Left kidney (tissue), 8 donors: ENCODE measurements around the gene MRPS12. TPM values are rescaled to one million over a fixed set of nuclear protein-coding genes. Genes with fewer than 3 reads are reported as not detected.
A peak's percentile ranks its signal among the peaks of the same experiment; 100 is the strongest.
"Not testable (repeated sequence)": the region's sequence is repeated elsewhere in the genome, so short reads cannot be mapped to it uniquely, and the experiment has no call there.

Source experiments
- DNase-seq: peaks from one replicate; pipeline ENCODE4 v3.0.0-alpha.2; 2013
- long read RNA-seq, 8 donors: transcript quantifications; one replicate each; lab custom pipeline, GENCODE V29; 2026
- polyA plus RNA-seq: library from polyadenylated mRNA; unstranded; fragments of 120-200 nt; gene quantifications from one replicate; pipeline ENCODE4 v1.2.1, GENCODE V29; 2013; ENCODE audit not compliant: insufficient read length

MRPS12 gene
- 16.2 TPM for polyA plus RNA-seq
- long read RNA-seq, donor 1, transcript MRPS12-203 (2 exons, 1,220 nt): minor isoform, 5 of 54 reads
- long read RNA-seq, donor 1, transcript MRPS12-201 (3 exons, 1,207 nt): major isoform, 17 of 54 reads
- long read RNA-seq, donor 1, transcript MRPS12-202 (3 exons, 929 nt): minor isoform, 11 of 54 reads
- long read RNA-seq, donor 1, partial matches to known transcripts: 21 of 54 reads
- long read RNA-seq, donor 1, other reads (novel, unspliced or antisense): 0 of 54 reads
- long read RNA-seq, donor 2, transcript MRPS12-201 (3 exons, 1,207 nt): major isoform, 21 of 33 reads
- long read RNA-seq, donor 2, transcript MRPS12-203 (2 exons, 1,220 nt): minor isoform, 5 of 33 reads
- long read RNA-seq, donor 2, transcript MRPS12-202 (3 exons, 929 nt): minor isoform, 7 of 33 reads
- long read RNA-seq, donor 2, partial matches to known transcripts: 0 of 33 reads
- long read RNA-seq, donor 2, other reads (novel, unspliced or antisense): 0 of 33 reads
- long read RNA-seq, donor 3, transcript MRPS12-201 (3 exons, 1,207 nt): major isoform, 9 of 49 reads
- long read RNA-seq, donor 3, partial matches to known transcripts: 29 of 49 reads
- long read RNA-seq, donor 3, other reads (novel, unspliced or antisense): 5 of 49 reads
- long read RNA-seq, donor 4, transcript MRPS12-201 (3 exons, 1,207 nt): major isoform, 5 of 7 reads
- long read RNA-seq, donor 4, partial matches to known transcripts: 0 of 7 reads
- long read RNA-seq, donor 4, other reads (novel, unspliced or antisense): 0 of 7 reads
- long read RNA-seq, donor 5, transcript MRPS12-202 (3 exons, 929 nt): minor isoform, 12 of 80 reads
- long read RNA-seq, donor 5, transcript MRPS12-201 (3 exons, 1,207 nt): major isoform, 19 of 80 reads
- long read RNA-seq, donor 5, partial matches to known transcripts: 45 of 80 reads
- long read RNA-seq, donor 5, other reads (novel, unspliced or antisense): 0 of 80 reads
- long read RNA-seq, donor 6, transcript MRPS12-202 (3 exons, 929 nt): minor isoform, 8 of 58 reads
- long read RNA-seq, donor 6, transcript MRPS12-203 (2 exons, 1,220 nt): minor isoform, 6 of 58 reads
- long read RNA-seq, donor 6, transcript MRPS12-201 (3 exons, 1,207 nt): major isoform, 19 of 58 reads
- long read RNA-seq, donor 6, partial matches to known transcripts: 25 of 58 reads
- long read RNA-seq, donor 6, other reads (novel, unspliced or antisense): 0 of 58 reads
- long read RNA-seq, donor 7, transcript MRPS12-201 (3 exons, 1,207 nt): major isoform, 26 of 50 reads
- long read RNA-seq, donor 7, transcript MRPS12-203 (2 exons, 1,220 nt): minor isoform, 6 of 50 reads
- long read RNA-seq, donor 7, transcript MRPS12-202 (3 exons, 929 nt): minor isoform, 9 of 50 reads
- long read RNA-seq, donor 7, partial matches to known transcripts: 9 of 50 reads
- long read RNA-seq, donor 7, other reads (novel, unspliced or antisense): 0 of 50 reads
- long read RNA-seq, donor 8, partial matches to known transcripts: 5 of 12 reads
- long read RNA-seq, donor 8, other reads (novel, unspliced or antisense): 0 of 12 reads

DNA sequence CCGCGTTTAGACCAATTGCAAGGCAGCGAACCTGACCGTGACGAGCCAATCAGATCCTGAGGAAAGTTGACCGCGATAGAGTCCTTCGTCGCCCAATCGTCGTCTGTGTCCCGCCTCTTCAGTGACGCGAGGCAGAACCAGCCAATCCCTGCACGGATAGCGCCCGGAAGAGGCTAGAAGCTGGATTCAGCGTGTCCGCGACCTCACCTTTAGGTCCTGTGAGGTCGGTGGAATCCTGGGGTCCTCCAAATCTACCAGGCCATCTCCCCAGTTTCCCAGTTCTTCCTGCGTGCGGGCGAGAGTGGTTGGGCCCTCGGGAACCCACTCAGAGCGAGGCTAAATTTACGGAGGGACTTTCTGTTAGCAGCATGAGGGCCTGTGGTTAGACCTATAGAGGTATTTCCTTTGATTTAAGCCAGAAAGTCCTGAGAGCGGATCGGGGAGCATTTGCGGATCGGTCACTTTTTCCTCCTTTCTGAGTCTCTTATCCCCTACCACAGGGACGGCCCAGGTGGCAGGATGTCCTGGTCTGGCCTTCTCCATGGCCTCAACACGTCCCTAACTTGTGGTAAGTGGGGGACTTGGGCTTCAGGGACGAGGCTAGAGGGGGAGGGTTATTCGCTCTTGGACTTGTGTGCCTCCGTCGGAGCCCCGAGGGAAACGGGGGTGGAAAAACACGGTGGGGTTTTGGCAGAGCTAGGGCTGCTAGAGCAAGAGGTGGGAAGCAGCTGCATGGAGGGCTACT, at the start of gene MRPS12:
MRPS12 (plus strand) TSS at position 169 of the 745 bp plus-strand sequence; CDS start at position 520, 351 bp downstream.
- peak; percentile 99 for DNase-seq

- no peak for DNase-seq
Measured at GRCh38 chr19:38883286-38883685, 47.5 kb upstream of the MRPS12 start.

DNA sequence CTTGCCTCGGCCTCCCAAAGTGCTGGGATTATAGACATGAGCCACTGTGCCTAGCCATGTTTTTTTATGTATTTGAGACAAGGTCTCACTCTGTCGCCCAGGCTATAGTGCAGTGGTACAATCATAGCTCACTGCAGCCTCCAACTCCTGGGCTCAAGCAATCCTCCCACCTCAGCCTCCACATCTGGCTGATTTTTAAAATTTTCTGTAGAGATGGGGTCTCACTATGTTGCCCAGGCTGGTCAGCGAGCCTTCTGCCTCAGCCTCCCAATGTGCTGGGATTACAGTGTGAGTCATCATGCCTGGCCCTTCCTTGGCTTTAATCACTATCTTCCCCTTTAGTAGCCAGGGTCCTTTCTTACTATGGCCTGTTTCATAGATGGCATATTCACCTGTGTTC, 46.1 kb upstream of the MRPS12 start:
- DNase-seq: not testable (repeated sequence)

DNA sequence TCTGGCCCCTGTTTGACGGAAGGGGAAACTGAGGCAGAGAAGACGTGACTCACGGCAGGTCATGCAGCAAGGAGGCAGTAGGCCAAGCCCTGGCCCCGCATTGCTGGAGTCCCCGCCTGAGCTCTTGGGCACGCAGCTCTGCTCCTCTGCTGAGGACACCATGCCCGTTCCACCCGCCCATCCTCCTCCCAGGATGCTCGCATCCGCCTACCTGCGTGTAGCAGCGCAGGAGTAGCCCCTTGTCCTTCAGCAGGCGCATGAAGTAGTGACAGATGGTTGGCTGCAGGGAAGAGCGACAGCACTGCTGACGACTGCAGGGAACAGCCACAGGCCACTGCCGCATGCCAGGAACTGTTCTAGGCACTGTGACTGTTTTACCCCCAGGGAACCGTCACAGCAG, 41.9 kb upstream of the MRPS12 start:
- no peak for DNase-seq

DNA sequence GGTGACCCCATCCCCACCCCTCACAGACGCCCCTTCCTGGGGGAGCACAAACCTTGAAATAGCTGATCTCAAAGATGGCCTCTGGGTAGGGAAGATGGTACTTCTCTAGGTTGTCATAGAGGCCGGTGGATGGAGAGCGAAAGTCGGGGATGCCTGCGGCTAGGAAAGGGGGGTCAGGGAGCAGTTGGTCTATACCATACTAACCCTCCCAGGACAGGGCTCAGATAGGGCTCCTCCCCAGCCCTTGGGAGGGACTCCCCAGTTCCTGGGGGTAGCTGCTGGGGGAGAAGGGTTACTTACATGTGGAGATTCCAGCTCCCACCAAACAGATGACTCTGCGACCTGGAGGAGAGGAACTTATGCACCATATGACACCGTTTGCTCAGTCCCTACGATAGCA, 40.9 kb upstream of the MRPS12 start:
- DNase-seq: no peak

DNA sequence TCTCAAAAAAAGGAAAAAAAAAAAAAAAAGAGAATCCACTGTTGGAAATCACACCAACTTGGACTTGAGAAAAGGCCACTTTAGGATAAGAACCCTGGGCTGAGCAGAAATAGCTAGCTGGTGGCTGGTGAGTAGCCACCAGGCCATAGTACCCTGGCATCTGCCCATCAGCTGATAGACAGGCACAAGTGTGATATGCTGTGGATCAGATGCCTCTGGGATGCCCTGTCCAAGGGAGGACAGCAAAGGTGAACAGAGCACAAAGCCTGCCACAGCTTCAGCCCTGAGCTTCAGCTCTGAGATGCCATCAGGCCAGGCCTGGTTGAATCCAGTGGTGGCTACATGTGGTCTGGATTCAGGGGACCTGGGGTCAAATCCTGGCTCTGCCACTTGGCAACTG, 40.1 kb upstream of the MRPS12 start:
- no peak for DNase-seq

DNA sequence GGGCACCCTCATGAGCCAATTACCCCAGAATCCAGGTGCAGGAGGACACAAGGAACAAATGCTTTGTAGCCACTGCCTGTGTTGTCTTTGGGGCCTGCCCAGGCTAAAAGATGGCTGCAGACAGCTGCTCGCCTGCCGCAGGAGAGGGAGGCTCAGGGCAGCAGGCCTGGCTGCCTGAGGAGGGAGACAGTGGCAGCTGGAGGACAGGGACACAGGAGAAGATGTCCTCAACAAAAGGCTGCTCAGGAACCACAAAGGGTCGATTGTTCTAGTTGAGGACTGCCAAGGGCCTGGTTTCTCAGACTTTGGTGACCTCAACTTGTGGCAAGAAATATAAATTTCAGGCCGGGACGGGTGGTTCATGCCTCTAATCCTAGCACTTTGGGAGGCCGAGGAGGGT, 39.0 kb upstream of the MRPS12 start:
- DNase-seq: no peak

- no peak for DNase-seq
Measured at GRCh38 chr19:38892841-38893240, 37.9 kb upstream of the MRPS12 start.

DNA sequence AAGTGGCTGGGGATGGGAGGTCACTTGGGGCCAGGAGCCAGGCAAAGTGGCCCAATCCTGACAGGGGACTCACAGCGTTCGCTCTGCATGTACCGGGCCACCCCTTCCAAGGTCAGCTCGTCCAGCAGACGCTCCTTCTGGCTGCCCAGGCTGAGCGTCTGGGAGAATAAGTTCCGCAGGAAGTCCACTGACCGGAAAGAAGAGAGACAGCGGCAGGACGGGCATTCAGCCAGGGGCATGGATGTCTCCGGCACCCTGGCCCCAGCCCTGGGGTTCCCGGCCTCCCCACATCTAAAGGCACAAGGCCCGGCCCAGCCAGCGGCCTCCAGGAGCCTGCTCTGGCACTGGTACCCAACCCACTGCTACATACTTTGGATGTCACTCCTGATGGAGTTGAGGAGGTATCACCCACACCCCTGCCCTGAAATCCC, 37.4 kb upstream of the MRPS12 start:
- no peak for DNase-seq

DNA sequence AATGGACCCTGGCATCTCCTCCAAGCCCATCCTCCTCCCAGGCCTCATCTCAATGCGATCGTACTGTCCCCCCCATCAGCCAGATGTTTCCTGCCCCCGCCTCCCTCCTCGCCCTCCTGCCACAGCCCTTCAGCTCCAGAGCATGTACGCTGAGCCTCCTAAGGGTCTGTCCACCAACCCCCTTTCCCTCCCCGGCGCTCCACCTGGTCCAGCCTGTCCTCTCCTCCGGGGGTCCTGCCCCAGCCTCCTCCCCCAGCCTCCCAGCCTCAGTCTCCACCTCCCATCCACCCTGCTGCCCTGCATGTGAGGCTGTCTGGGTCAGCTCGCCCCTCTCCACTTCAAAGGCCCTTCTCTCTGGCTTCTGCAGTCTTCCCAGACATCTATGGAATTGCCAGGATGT, 35.8 kb upstream of the MRPS12 start:
- no peak for DNase-seq

- DNase-seq: no peak
Measured at GRCh38 chr19:38898788-38899446, 31.8 kb upstream of the MRPS12 start.

DNA sequence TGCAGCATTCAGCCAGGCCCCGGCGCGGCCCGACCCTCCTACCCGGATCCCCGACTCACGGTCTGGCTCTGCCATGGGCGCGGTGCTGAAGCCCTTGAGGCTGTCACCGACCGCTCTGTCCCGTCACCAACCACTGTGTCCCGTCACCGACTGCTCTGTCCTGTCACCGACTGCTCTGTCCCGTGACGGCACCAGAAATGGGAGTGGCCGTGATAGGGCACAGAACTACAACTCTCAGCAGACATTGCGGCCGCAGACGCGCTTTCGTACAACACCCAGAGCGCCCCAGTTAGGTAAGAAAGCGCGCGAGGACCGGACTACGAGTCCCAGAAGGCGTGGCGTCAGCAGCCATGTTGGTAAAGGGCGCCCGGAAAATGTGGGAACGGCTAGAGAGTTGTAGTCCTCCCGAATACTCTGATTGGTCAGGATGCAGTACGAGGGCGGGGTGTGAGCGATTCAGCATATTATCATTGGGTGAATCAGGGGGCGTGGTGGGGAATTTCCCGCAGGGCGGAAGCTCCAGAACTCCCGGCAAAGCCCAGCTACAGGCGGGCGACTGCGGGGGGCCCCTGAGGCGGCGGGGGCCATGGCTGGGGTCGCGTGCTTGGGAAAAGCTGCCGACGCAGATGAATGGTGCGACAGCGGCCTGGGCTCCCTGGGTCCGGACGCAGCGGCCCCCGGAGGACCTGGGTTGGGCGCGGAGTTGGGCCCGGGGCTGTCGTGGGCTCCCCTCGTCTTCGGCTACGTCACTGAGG, 31.1 kb upstream of the MRPS12 start, which contains the start of the genes NFKBIB and SIRT2:
NFKBIB (plus strand) TSS at position 523 of the 755 bp plus-strand sequence; CDS start at position 587, 64 bp downstream.
SIRT2 (minus strand) TSS at position 172 of the 755 bp plus-strand sequence; CDS start at position 75, 97 bp downstream.
- DNase-seq: peak; percentile 100

GRCh38 chr19:38900202-38900629, 30.5 kb upstream of the MRPS12 start:
- DNase-seq: no peak

DNA sequence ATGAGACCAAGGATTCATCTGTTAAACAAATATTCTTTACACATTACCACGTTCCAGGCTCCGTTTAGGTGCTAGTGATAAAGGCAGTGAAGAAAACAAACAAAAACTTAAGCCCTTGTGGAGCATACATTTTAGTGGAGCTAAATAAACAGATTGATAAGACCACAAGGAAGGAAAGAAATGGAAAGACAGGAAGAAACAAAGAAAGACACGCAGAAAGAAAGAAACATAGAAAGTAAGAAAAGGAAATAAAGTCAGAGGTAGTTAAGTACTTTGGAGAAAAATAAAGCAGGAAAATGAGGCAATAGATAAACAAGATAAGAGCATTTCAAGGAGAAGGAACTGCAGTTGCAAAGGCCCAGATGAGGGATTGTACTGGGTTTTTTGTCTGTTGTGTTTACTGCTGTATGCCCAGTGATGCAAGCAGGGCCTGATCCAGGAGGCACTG, 30.0 kb upstream of the MRPS12 start:
- DNase-seq: no peak

- DNase-seq: no peak
Measured at GRCh38 chr19:38901683-38902082, 29.1 kb upstream of the MRPS12 start.

GRCh38 chr19:38904581-38905539, 25.9 kb upstream of the MRPS12 start:
- DNase-seq: no peak

- no peak for DNase-seq
Measured at GRCh38 chr19:38905620-38906019, 25.1 kb upstream of the MRPS12 start.

DNA sequence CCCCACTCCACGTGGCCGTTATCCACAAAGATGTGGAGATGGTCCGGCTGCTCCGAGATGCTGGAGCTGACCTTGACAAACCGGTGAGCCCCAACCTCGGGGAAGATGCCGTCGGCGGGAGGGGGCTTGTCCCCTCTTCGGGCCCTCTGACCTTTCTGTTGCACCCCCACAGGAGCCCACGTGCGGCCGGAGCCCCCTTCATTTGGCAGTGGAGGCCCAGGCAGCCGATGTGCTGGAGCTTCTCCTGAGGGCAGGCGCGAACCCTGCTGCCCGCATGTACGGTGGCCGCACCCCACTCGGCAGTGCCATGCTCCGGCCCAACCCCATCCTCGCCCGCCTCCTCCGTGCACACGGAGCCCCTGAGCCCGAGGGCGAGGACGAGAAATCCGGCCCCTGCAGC, 23.5 kb upstream of the MRPS12 start:
- no peak for DNase-seq
